Measurements from ENCODE around the gene SIKE1.
"Not testable (repeated sequence)": the region's sequence is repeated elsewhere in the genome, so short reads cannot be mapped to it uniquely, and the experiment has no call there.

Gene SIKE1

GRCh38 chr1:114780344-114781226 is at the start of gene SIKE1:
TSS of gene SIKE1 (minus strand) at chr1:114780685. CDS start at chr1:114780607, 78 bp downstream.
- ATAC-seq = peak; percentile 99
- no peak for TF ChIP-seq ARNTL (CRISPR knock-in tag; IDR thresholded peaks at IDR 0.05; ENCODE audit: borderline replicate concordance, low read depth)
- TF ChIP-seq CREB5 (CRISPR knock-in tag; IDR thresholded peaks at IDR 0.05; ENCODE audit: low read depth) = no peak
- no peak for TF ChIP-seq RARB (CRISPR knock-in tag; IDR thresholded peaks at IDR 0.05)
- TF ChIP-seq ZFP3 (CRISPR knock-in tag; IDR thresholded peaks at IDR 0.05) = no peak
- no peak for TF ChIP-seq ESRRG (CRISPR knock-in tag; IDR thresholded peaks at IDR 0.05)

GRCh38 chr1:114830075-114830474 is 49.6 kb upstream of the SIKE1 start:
- not testable (repeated sequence) for ATAC-seq

- no peak for ATAC-seq
- TF ChIP-seq ARNTL (CRISPR knock-in tag; IDR thresholded peaks at IDR 0.05; ENCODE audit: borderline replicate concordance, low read depth) = no peak
- TF ChIP-seq ZC3H10 (CRISPR knock-in tag; IDR thresholded peaks at IDR 0.05) = no peak
- TF ChIP-seq TSHZ2 (CRISPR knock-in tag; IDR thresholded peaks at IDR 0.05) = no peak
- no peak for TF ChIP-seq TCF4 (CRISPR knock-in tag; IDR thresholded peaks at IDR 0.05; ENCODE audit: borderline replicate concordance)
- no peak for TF ChIP-seq CREB5 (CRISPR knock-in tag; IDR thresholded peaks at IDR 0.05; ENCODE audit: low read depth)
- TF ChIP-seq ZFP30 (CRISPR knock-in tag; IDR thresholded peaks at IDR 0.05) = no peak
- TF ChIP-seq PPARA (CRISPR knock-in tag; IDR thresholded peaks at IDR 0.05; ENCODE audit: borderline replicate concordance) = no peak
- no peak for TF ChIP-seq PATZ1 (CRISPR knock-in tag; IDR thresholded peaks at IDR 0.05; ENCODE audit: borderline replicate concordance)
- TF ChIP-seq ESRRG (CRISPR knock-in tag; IDR thresholded peaks at IDR 0.05) = no peak
- no peak for TF ChIP-seq POU6F1 (CRISPR knock-in tag; IDR thresholded peaks at IDR 0.05; ENCODE audit: borderline replicate concordance, low read depth)
- TF ChIP-seq RARB (CRISPR knock-in tag; IDR thresholded peaks at IDR 0.05) = no peak
- TF ChIP-seq CSRNP3 (CRISPR knock-in tag; IDR thresholded peaks at IDR 0.05) = no peak
- TF ChIP-seq BACH2 (CRISPR knock-in tag; IDR thresholded peaks at IDR 0.05; ENCODE audit: borderline replicate concordance) = no peak
- TF ChIP-seq TOX (CRISPR knock-in tag; IDR thresholded peaks at IDR 0.05; ENCODE audit: borderline replicate concordance) = no peak
- no peak for TF ChIP-seq ISL1 (CRISPR knock-in tag; IDR thresholded peaks at IDR 0.05)
Measured at GRCh38 chr1:114828251-114828650, 47.8 kb upstream of the SIKE1 start.
